B cell (primary cell): ENCODE data around the gene SSC4D. TPM values are rescaled to one million over a fixed set of nuclear protein-coding genes. Genes with fewer than 3 reads are reported as not detected.

Source experiments
- ATAC-seq: fragments of 200-7000 bp; cut with Tn5 transposase; one replicate; pipeline ENCODE4 v1.10.0; 2021; ENCODE audit warnings: low read depth, mild to moderate bottlenecking, moderate number of reproducible peaks, moderate library complexity
- CTCF ChIA-PET: fragments of 350-600 bp; sonication (Branson Sonifier 250); formaldehyde crosslinking; loops from one replicate; lab custom pipeline; 2021; ENCODE audit warnings: antibody characterized with exemption, inconsistent platforms; lab: Charles Lee
- POLR2A ChIA-PET: fragments of 350-600 bp; sonication (Branson Sonifier 250); formaldehyde crosslinking; loops from one replicate; lab custom pipeline; 2021; ENCODE audit warnings: antibody characterized with exemption; lab: Charles Lee
- DNase-seq: peaks from one replicate; pipeline ENCODE4 v3.0.0; 2013
- H2AFZ ChIP-seq: 2 replicates; pipeline ENCODE4 v1.6.1; 2012; ENCODE audit warnings: mild to moderate bottlenecking, low read depth, low read length; ENCODE audit not compliant: insufficient read depth, poor library complexity, severe bottlenecking
- H3K27ac ChIP-seq, 2 donors: 1 replicate in 1 of 2; 2 replicates in 1 of 2; pipeline ENCODE4 v1.5.1; 2012 to 2013; ENCODE audit warnings: low read length in 2 of 2, mild to moderate bottlenecking in 2 of 2, moderate library complexity in 1 of 2
- H3K27me3 ChIP-seq, 4 experiments: fragments of 200-600 bp in 1 of 4; sonication (generic) in 1 of 4; replicated peaks in 1 of 4; 1 replicate in 2 of 4; 2 replicates in 2 of 4; pipeline versions ENCODE4 v1.6.1 to v1.7.0; 2013 to 2016; ENCODE audit warnings: low read length in 3 of 4, mild to moderate bottlenecking in 2 of 4, mixed read lengths in 1 of 4, moderate library complexity in 1 of 4; ENCODE audit not compliant: insufficient read depth in 4 of 4, control insufficient read depth in 3 of 4; ENCODE audit errors: control extremely low read depth in 1 of 4
- H3K36me3 ChIP-seq, 2 experiments: replicated peaks in 1 of 2; 1 replicate in 1 of 2; 2 replicates in 1 of 2; pipeline versions ENCODE4 v1.6.1 to v1.7.1; 2013; ENCODE audit warnings: low read length in 1 of 2; ENCODE audit not compliant: insufficient read depth in 2 of 2, control insufficient read depth in 1 of 2; ENCODE audit errors: control extremely low read depth in 1 of 2, extremely low read depth in 1 of 2
- H3K4me1 ChIP-seq, 2 donors: fragments of 200-600 bp in 1 of 2; sonication (generic) in 1 of 2; 1 replicate in 1 of 2; 2 replicates in 1 of 2; pipeline versions ENCODE4 v1.5.1 to v1.6.1; 2013 to 2017; ENCODE audit warnings: low read length in 2 of 2; ENCODE audit not compliant: control insufficient read depth in 2 of 2, insufficient read depth in 2 of 2
- H3K4me2 ChIP-seq: replicated peaks from 2 replicates; pipeline ENCODE3; 2012; ENCODE audit warnings: mild to moderate bottlenecking, low read depth, low read length; ENCODE audit not compliant: poor library complexity, severe bottlenecking
- H3K4me3 ChIP-seq, 5 experiments: fragments of 200-600 bp in 1 of 5; sonication (generic) in 1 of 5; 1 replicate in 3 of 5; 2 replicates in 2 of 5; pipeline versions ENCODE4 v1.5.1 to v1.7.0; 2011 to 2016; ENCODE audit warnings: low read length in 4 of 5, mild to moderate bottlenecking in 4 of 5, low read depth in 2 of 5, control low read depth in 1 of 5, moderate library complexity in 1 of 5; ENCODE audit not compliant: insufficient read depth in 1 of 5; ENCODE audit errors: control extremely low read depth in 1 of 5, extremely low read depth in 1 of 5
- H3K79me2 ChIP-seq: fragments of 200-600 bp; sonication (generic); one replicate; pipeline ENCODE4 v1.6.0; 2016; ENCODE audit warnings: low read length; ENCODE audit not compliant: control insufficient read depth, insufficient read depth
- H3K9ac ChIP-seq: fragments of 200-600 bp; sonication (generic); 2 replicates; pipeline ENCODE4 v1.6.1; 2017; ENCODE audit warnings: mild to moderate bottlenecking, low read length, moderate library complexity
- H3K9me3 ChIP-seq, 3 donors: one replicate each; pipeline versions ENCODE4 v1.6.1 to v1.7.1; 2013; ENCODE audit warnings: low read length in 2 of 3; ENCODE audit not compliant: control insufficient read depth in 2 of 3, insufficient read depth in 1 of 3; ENCODE audit errors: control extremely low read depth in 1 of 3
- H4K20me1 ChIP-seq: 2 replicates; pipeline ENCODE4 v1.6.0; 2012; ENCODE audit warnings: mild to moderate bottlenecking, low read length; ENCODE audit not compliant: insufficient read depth, control insufficient read depth, poor library complexity, severe bottlenecking
- H3K27ac Mint-ChIP-seq: one replicate; pipeline ENCODE4 v1.8.0; 2021; ENCODE audit warnings: mixed read lengths
- H3K27me3 Mint-ChIP-seq: one replicate; pipeline ENCODE4 v1.8.0; 2021; ENCODE audit warnings: mixed read lengths
- H3K4me1 Mint-ChIP-seq: one replicate; pipeline ENCODE4 v1.8.0; 2021; ENCODE audit warnings: mixed read lengths
- H3K4me3 Mint-ChIP-seq: one replicate; pipeline ENCODE4 v1.8.0; 2021; ENCODE audit warnings: mixed read lengths
- H3K9me3 Mint-ChIP-seq: one replicate; pipeline ENCODE4 v1.8.0; 2022; ENCODE audit warnings: mixed read lengths; ENCODE audit not compliant: insufficient read depth
- EZH2 ChIP-seq: IDR thresholded peaks from 2 replicates; pipeline ENCODE4 v1.6.1; 2012; ENCODE audit warnings: borderline replicate concordance, low read depth, mild to moderate bottlenecking, moderate library complexity, low read length; ENCODE audit not compliant: insufficient read depth, poor library complexity, severe bottlenecking
- WGBS: methylation state at CpG from one replicate; pipeline ENCODE4 v1.1.5; 2013; ENCODE audit warnings: missing lambda C conversion rate; ENCODE audit not compliant: insufficient coverage; 5-methylcytosine and 5-hydroxymethylcytosine counted together
- intact Hi-C: fragments of 100-400 bp; cut with micrococcal nuclease; formaldehyde crosslinking; loops from one replicate; pipeline ENCODE4 v1.10.0; 2022
- polyA plus RNA-seq: library from polyadenylated mRNA; depleted of rRNA; stranded (reverse); fragments of >200 nt; gene quantifications from 2 replicates; pipeline ENCODE4 v1.2.3, GENCODE V29; 2012
- total RNA-seq, 2 donors: library from RNA; stranded (reverse); fragments of 120-200 nt in 1 of 2; gene quantifications; 1 replicate in 1 of 2; 2 replicates in 1 of 2; pipeline versions ENCODE4 v1.2.3 to v1.2.4, GENCODE V29; 2013 to 2022
- TF ChIP-seq, protein P1 (sequence below): fragments of 200-600 bp; IDR thresholded peaks from one replicate; pipeline ENCODE4 v1.8.0; 2022; ENCODE audit warnings: antibody characterized with exemption, mild to moderate bottlenecking

The SSC4D gene
- total and polyA plus RNA-seq, 2 donors (not counting 1 experiment from before 2014, with no cell fraction given), result 0.16 TPM; not detected in 1

DNA sequence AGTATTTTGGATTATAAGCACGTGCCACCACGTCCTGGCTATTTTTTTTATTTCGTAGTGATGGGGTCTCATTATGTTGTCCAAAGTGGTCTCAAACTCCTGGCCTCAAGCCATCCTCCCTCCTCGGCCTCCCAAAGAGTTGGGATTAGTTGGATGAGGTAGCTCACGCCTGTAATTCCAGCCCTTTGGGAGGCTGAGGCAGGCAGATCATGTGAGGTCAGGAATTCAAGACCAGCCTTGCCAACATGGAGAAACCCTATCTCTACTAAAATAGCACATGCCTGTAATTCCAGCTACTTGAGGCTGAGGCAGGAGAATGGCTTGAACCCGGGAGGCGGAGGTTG lies 28.9 kb downstream of the SSC4D start:
- no peaks in the 10 kb centered on the region for H3K9me3 Mint-ChIP-seq
- DNase-seq (no peak), ATAC-seq (no peak)
- H3K27me3 Mint-ChIP-seq, result no peaks in the 10 kb centered on the region
- no peak overlapping the region for H3K27ac Mint-ChIP-seq
- H4K20me1 ChIP-seq, result no peaks in the 10 kb centered on the region
- H3K79me2 ChIP-seq, result no peaks in the 10 kb centered on the region
- H3K4me3 Mint-ChIP-seq, result peak overlapping the region; percentile 86
- peaks cover 0 to 11% of the 10 kb centered on the region in 2 donors for H3K4me1 ChIP-seq
- 100% methylated on average over 2 of the region's 7 CpGs for WGBS
- H3K4me3 ChIP-seq, result peak overlapping the region in 3 of 5 experiments; percentile 55 to 70 (median 67)
- peak overlapping the region; percentile 73 for H2AFZ ChIP-seq
- TF ChIP-seq, protein P1, sequence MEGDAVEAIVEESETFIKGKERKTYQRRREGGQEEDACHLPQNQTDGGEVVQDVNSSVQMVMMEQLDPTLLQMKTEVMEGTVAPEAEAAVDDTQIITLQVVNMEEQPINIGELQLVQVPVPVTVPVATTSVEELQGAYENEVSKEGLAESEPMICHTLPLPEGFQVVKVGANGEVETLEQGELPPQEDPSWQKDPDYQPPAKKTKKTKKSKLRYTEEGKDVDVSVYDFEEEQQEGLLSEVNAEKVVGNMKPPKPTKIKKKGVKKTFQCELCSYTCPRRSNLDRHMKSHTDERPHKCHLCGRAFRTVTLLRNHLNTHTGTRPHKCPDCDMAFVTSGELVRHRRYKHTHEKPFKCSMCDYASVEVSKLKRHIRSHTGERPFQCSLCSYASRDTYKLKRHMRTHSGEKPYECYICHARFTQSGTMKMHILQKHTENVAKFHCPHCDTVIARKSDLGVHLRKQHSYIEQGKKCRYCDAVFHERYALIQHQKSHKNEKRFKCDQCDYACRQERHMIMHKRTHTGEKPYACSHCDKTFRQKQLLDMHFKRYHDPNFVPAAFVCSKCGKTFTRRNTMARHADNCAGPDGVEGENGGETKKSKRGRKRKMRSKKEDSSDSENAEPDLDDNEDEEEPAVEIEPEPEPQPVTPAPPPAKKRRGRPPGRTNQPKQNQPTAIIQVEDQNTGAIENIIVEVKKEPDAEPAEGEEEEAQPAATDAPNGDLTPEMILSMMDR, result no peak
- TF ChIP-seq EZH2, result no peak
- intact Hi-C loops, result no loop called here
- no peaks in the 10 kb centered on the region for H3K27me3 ChIP-seq
- peak overlapping the region; percentile 81 for H3K4me2 ChIP-seq
- peak overlapping the region; percentile 65 for H3K9ac ChIP-seq
- POLR2A ChIA-PET, result no interaction called here
- H3K27ac ChIP-seq, result no peak overlapping the region
- CTCF ChIA-PET, result no interaction called here
- H3K4me1 Mint-ChIP-seq, result peaks cover 9% of the 10 kb centered on the region
- H3K36me3 ChIP-seq, result no peaks in the 10 kb centered on the region
- H3K9me3 ChIP-seq, result no peaks in the 10 kb centered on the region

DNA sequence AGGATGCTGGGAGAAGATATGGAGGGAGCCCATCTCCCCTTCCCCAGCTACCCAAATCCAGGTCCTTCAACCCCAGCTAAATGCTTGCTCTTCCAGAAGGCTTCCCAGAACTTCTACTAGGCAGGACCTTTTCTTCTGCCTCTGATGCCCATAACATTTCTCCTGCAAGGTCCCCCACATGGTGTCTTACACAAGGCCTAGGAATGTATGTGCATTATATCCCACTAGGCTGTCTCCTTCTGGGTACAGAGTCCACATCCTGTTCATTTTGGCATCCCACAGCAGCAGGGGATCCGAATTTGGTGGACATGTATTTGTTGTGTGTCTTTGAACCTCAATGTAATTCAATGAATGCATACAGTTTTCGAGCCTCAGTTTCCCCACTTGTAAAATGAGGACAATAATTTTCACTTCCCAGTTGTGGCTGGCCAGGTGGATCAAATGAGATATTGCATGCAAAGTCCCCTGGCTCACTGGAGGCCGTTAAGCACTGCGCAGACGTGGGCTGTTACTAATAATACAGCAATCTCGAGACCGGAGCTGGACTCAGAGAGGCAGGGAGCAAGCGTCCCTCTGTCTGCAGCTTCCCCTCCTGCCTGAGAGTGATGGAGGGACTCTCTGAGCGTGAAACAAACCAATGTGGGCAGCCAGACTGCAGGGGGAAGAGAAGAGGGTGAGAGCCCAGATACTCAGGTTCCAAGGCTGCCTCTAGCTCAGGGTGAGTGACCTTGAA lies 32.1 kb downstream of the SSC4D start:
- H3K4me1 ChIP-seq, result peaks cover 0 to 11% of the 10 kb centered on the region in 2 donors
- POLR2A ChIA-PET, result interaction anchor here (0.5 kb wide), 1 partner anchor 63 kb away, joined by 3 read pairs; no protein-coding TSS in a partner anchor
- no peak overlapping the region for H3K27ac Mint-ChIP-seq
- CTCF ChIA-PET, result interaction anchor here (0.7 kb wide), 1 partner anchor 60 kb away, joined by 3 read pairs; no protein-coding TSS in a partner anchor
- ATAC-seq (no peak), DNase-seq (no peak)
- no peak overlapping the region for H3K4me3 ChIP-seq
- no peak overlapping the region for H3K4me2 ChIP-seq
- H4K20me1 ChIP-seq, result no peaks in the 10 kb centered on the region
- H3K36me3 ChIP-seq, result no peaks in the 10 kb centered on the region
- H3K4me3 Mint-ChIP-seq, result no peak overlapping the region
- no peak overlapping the region for H2AFZ ChIP-seq
- H3K27me3 ChIP-seq, result peaks cover 0 to 2% (median 1%) of the 10 kb centered on the region in 4 experiments
- no peak for TF ChIP-seq EZH2
- TF ChIP-seq, protein P1, result no peak
- no peak overlapping the region for H3K27ac ChIP-seq
- no peak overlapping the region for H3K9ac ChIP-seq
- WGBS, result 62% methylated on average over 7 of the region's 9 CpGs
- no peaks in the 10 kb centered on the region for H3K9me3 ChIP-seq
- H3K79me2 ChIP-seq, result no peaks in the 10 kb centered on the region
- peaks cover 16% of the 10 kb centered on the region for H3K27me3 Mint-ChIP-seq
- intact Hi-C loops, result no loop called here
- peaks cover 9% of the 10 kb centered on the region for H3K4me1 Mint-ChIP-seq
- no peaks in the 10 kb centered on the region for H3K9me3 Mint-ChIP-seq
